ENCODE data around the gene MPP1. TPM values are rescaled to one million over a fixed set of nuclear protein-coding genes. Genes with fewer than 3 reads are reported as not detected.

The MPP1 gene
- total and polyA plus RNA-seq, 9 of the 15 experiments (the other 6 are each of a cell fraction or from before 2014, with no cell fraction given) = 227 to 395 (median 283) TPM

DNA sequence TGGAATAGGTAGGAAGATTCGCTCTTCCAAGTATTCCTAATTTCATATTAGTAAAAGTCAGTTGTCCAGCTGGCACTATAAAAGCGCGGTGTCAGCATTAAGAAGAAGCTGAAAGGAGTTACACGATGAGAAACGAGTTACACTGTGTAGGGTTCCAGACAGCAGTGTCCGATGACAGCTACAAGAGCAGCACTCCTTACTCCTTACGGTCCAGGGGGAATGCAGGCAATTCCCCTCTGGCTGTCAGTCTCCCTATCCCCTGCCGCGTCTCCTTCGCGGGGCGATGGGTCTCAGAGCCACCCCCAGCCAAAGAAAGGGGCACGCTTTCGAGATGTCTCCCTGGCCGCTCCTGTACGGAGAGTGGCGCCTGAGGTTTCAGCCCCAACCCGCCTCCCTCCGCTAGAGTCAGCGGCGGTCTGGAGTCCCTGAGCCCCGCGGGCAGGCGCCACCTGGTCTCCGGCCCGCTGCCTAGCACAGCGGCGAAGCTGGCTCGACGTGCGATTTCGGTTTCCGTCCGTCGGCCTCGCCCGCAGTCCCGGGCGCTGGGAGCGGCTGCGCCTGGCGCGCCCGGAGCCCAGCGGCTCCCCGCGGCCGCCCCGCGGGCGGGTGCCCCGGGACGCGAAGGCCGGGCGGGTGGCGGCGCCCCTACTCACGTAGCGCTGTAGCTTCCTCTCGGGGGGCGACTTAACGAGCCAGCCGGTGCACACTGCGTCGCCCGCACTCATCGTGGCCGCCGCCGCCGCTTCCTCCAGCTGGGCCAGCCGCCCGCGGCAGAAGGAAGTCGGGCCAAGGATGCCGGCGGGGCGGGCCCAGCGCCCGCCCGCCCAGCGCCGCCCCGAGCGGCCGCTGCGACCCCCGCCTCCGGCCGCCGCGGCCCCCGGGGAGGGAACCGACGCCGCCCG is 54.7 kb downstream of the MPP1 start, which contains the start of gene GAB3 (continued):
- TF ChIP-seq, protein P1, sequence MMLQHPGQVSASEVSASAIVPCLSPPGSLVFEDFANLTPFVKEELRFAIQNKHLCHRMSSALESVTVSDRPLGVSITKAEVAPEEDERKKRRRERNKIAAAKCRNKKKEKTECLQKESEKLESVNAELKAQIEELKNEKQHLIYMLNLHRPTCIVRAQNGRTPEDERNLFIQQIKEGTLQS (IDR thresholded peaks at IDR 0.05) = no peak
- TF ChIP-seq, protein P1 (CRISPR knock-in tag; conservative IDR thresholded peaks at IDR 0.05) = no peak
- TF ChIP-seq FOXJ2 (tag; IDR thresholded peaks at IDR 0.05) = no peak
- no peak for TF ChIP-seq ELF4 (CRISPR knock-in tag; IDR thresholded peaks at IDR 0.05)
- TF ChIP-seq RAD21 (CRISPR knock-in tag; conservative IDR thresholded peaks at IDR 0.05 in 1 of 2, IDR thresholded peaks at IDR 0.05 in 1 of 2) = no peak
- TF ChIP-seq, protein P2, sequence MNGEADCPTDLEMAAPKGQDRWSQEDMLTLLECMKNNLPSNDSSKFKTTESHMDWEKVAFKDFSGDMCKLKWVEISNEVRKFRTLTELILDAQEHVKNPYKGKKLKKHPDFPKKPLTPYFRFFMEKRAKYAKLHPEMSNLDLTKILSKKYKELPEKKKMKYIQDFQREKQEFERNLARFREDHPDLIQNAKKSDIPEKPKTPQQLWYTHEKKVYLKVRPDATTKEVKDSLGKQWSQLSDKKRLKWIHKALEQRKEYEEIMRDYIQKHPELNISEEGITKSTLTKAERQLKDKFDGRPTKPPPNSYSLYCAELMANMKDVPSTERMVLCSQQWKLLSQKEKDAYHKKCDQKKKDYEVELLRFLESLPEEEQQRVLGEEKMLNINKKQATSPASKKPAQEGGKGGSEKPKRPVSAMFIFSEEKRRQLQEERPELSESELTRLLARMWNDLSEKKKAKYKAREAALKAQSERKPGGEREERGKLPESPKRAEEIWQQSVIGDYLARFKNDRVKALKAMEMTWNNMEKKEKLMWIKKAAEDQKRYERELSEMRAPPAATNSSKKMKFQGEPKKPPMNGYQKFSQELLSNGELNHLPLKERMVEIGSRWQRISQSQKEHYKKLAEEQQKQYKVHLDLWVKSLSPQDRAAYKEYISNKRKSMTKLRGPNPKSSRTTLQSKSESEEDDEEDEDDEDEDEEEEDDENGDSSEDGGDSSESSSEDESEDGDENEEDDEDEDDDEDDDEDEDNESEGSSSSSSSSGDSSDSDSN (IDR thresholded peaks at IDR 0.05; ENCODE audit: borderline replicate concordance in 1 of 2, low read depth in 2 of 2, low read length in 2 of 2) = peak; percentile 35 to 63; a peak in 1 of 4 replicates
- TF ChIP-seq NCOR1 (IDR thresholded peaks at IDR 0.05) = no peak
- no peak for TF ChIP-seq HMG20A (CRISPR knock-in tag; conservative IDR thresholded peaks at IDR 0.05)
- 0 out of 2 replicates have a peak, but pooled peaks have one; percentile 10 for TF ChIP-seq PHF8 (IDR thresholded peaks at IDR 0.05; ENCODE audit: borderline replicate concordance, low read length)
- no peak for TF ChIP-seq TOE1 (IDR thresholded peaks at IDR 0.05; ENCODE audit: borderline replicate concordance)
- no peak for TF ChIP-seq TOE1 (CRISPR knock-in tag; IDR thresholded peaks at IDR 0.05; ENCODE audit: borderline replicate concordance, low read depth)
- TF ChIP-seq, protein P3, sequence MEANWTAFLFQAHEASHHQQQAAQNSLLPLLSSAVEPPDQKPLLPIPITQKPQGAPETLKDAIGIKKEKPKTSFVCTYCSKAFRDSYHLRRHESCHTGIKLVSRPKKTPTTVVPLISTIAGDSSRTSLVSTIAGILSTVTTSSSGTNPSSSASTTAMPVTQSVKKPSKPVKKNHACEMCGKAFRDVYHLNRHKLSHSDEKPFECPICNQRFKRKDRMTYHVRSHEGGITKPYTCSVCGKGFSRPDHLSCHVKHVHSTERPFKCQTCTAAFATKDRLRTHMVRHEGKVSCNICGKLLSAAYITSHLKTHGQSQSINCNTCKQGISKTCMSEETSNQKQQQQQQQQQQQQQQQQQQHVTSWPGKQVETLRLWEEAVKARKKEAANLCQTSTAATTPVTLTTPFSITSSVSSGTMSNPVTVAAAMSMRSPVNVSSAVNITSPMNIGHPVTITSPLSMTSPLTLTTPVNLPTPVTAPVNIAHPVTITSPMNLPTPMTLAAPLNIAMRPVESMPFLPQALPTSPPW (CRISPR knock-in tag; IDR thresholded peaks at IDR 0.05) = no peak
- no peak for TF ChIP-seq ZBED1 (IDR thresholded peaks at IDR 0.05)
- 0 out of 2 replicates have a peak, but pooled peaks have one; percentile 5 for TF ChIP-seq BHLHE40 (IDR thresholded peaks at IDR 0.05; ENCODE audit: low read length)
- TF ChIP-seq SMAD4 (CRISPR knock-in tag; conservative IDR thresholded peaks at IDR 0.05) = peak; percentile 30; the same call in 1 of the 2 replicates
- TF ChIP-seq JUNB (CRISPR knock-in tag; conservative IDR thresholded peaks at IDR 0.05) = no peak
- TF ChIP-seq, protein P4, sequence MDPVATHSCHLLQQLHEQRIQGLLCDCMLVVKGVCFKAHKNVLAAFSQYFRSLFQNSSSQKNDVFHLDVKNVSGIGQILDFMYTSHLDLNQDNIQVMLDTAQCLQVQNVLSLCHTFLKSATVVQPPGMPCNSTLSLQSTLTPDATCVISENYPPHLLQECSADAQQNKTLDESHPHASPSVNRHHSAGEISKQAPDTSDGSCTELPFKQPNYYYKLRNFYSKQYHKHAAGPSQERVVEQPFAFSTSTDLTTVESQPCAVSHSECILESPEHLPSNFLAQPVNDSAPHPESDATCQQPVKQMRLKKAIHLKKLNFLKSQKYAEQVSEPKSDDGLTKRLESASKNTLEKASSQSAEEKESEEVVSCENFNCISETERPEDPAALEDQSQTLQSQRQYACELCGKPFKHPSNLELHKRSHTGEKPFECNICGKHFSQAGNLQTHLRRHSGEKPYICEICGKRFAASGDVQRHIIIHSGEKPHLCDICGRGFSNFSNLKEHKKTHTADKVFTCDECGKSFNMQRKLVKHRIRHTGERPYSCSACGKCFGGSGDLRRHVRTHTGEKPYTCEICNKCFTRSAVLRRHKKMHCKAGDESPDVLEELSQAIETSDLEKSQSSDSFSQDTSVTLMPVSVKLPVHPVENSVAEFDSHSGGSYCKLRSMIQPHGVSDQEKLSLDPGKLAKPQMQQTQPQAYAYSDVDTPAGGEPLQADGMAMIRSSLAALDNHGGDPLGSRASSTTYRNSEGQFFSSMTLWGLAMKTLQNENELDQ (CRISPR knock-in tag; IDR thresholded peaks at IDR 0.05; ENCODE audit: borderline replicate concordance) = 0 out of 2 replicates have a peak, but pooled peaks have one; percentile 58
- TF ChIP-seq PTRF (tag; IDR thresholded peaks at IDR 0.05) = no peak
